ENCODE measurements around the gene FAH. TPM values are rescaled to one million over a fixed set of nuclear protein-coding genes. Genes with fewer than 3 reads are reported as not detected.

FAH gene
- total RNA-seq, 1 donor: 27.2 TPM

DNA sequence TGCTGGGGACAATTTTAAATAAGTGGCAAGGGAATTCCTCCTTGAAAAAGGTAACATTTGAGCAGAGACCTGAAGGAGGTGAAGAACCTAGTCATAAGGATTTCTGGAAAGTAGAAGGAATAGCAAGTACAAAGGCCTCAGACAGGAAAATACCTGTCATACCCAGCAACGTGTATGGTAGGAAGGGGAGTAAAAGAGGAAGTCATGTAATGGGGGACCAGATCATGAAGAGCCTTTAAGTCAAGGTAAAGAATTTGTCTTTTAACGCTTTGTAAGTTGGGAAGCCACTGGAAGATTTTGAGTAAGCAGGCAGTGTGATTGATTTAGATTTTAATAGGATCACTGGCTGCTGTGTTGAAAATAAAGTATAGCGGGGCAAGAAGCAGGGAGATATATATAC, 43.4 kb upstream of the FAH start:
- no peak overlapping the region for H3K4me3 ChIP-seq (ENCODE audit: low read depth, low read length)
- no peak for TF ChIP-seq CTCF (IDR thresholded peaks at IDR 0.05; ENCODE audit: insufficient read depth, low read depth, low read length)
- DNase-seq (ENCODE audit: low read depth): no peak

- no peak overlapping the region for H3K4me3 ChIP-seq (ENCODE audit: low read depth, low read length)
- TF ChIP-seq CTCF (IDR thresholded peaks at IDR 0.05; ENCODE audit: insufficient read depth, low read depth, low read length): no peak
- no peak for DNase-seq (ENCODE audit: low read depth)
Measured at GRCh38 chr15:80110920-80111319, 41.9 kb upstream of the FAH start.

- no peak for TF ChIP-seq CTCF (IDR thresholded peaks at IDR 0.05; ENCODE audit: insufficient read depth, low read depth, low read length)
Measured at GRCh38 chr15:80114114-80114513, 38.7 kb upstream of the FAH start.

DNA sequence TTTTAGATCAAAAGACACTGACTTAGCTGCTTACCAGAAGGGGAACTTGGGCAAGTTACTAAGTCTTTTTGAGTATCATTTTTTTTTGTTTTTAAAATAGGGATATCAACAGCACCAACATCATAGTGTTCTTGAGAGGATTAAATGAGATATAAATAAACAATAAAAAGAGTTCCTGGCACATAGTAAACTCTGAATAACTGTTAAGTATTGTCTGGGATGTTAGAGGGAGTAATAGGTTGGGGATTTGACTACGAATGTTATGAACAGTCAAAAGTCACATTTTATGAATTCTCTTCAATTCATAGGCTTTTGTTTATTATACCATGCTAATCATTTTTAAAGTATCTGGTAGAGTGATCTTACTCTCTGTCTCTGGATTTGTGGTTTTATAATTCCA, 37.8 kb upstream of the FAH start:
- no peak for TF ChIP-seq CTCF (IDR thresholded peaks at IDR 0.05; ENCODE audit: insufficient read depth, low read depth, low read length)
- DNase-seq (ENCODE audit: low read depth): peak; percentile 14
- no peak overlapping the region for H3K4me3 ChIP-seq (ENCODE audit: low read depth, low read length)

More at GRCh38 chr15:80114114-80114513, 38.7 kb upstream of the FAH start:
- H3K4me3 ChIP-seq (ENCODE audit: low read depth, low read length): no peak overlapping the region
- DNase-seq (ENCODE audit: low read depth): no peak

- H3K4me3 ChIP-seq (ENCODE audit: low read depth, low read length): no peak overlapping the region
- no peak for DNase-seq (ENCODE audit: low read depth)
- TF ChIP-seq CTCF (IDR thresholded peaks at IDR 0.05; ENCODE audit: insufficient read depth, low read depth, low read length): no peak
Measured at GRCh38 chr15:80118956-80119355, 33.8 kb upstream of the FAH start.

DNA sequence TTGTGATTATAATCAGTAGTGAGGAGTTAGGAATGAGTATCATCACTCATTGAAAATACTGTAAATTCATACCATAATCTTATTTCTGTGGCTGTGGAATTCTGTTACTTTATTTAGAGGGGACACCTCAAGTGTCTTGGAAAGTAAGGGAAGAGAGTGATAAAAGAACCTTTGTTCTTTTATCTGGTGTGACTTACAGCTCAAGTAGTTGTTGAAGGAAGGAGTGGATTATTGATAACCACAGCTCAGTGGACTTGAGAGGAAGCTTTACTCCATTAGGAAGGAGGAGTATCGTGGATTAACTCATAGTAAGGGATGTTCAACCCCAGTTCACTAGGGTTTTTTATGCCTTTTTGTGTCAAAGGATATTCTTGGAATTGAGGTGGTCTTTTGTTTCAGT, 32.2 kb upstream of the FAH start:
- no peak overlapping the region for H3K4me3 ChIP-seq (ENCODE audit: low read depth, low read length)

More for the DNA sequence above, 32.2 kb upstream of the FAH start:
- TF ChIP-seq CTCF (IDR thresholded peaks at IDR 0.05; ENCODE audit: insufficient read depth, low read depth, low read length): no peak
- no peak for DNase-seq (ENCODE audit: low read depth)

Data from fibroblast of villous mesenchyme (primary cell).